Measurements from ENCODE around the gene CDK6. TPM values are rescaled to one million over a fixed set of nuclear protein-coding genes. Genes with fewer than 3 reads are reported as not detected.

CDK6 gene
- polyA plus RNA-seq, 2 of the 4 experiments (the other 2 are of a cell fraction): 13.6 to 25.9 TPM

DNA sequence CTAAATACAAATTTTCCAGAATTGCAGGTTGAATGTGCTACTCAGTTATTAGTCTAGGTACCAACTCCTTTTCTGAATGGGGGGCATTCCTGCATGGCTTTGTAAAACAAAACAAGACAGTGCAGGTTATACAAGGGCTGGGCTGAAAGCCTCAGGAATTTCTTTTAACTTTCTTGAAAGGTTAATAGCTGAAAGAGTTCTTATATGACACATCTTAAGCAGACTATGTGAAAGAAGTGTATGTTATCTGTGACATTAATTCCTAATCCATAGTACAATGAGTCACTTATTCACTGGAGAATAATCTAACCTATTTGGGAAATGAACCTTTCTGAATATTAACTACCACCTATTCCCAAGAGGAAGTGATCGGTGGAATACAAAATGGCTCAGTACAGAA lies 130.5 kb downstream of the CDK6 start:
- 90% methylated on average over 1 of the region's 1 CpG for WGBS (ENCODE audit: missing lambda C conversion rate)
- ChIA-PET POLR2A (no interaction called here), CTCF (interaction anchor here (0.9 kb wide), 1 partner anchor 12 kb away, joined by 4 read pairs; no protein-coding TSS in a partner anchor)
- H3K27ac ChIP-seq: no peak overlapping the region
- no peak for ATAC-seq
- H3K9me3 ChIP-seq: 0 out of 3 replicates have a peak, but pooled peaks cover 5% of the 10 kb centered on the region
- FAIRE-seq: no peak
- no peak overlapping the region for H3K4me2 ChIP-seq
- no peak overlapping the region for H3K4me3 ChIP-seq
- H3K4me1 ChIP-seq: peaks cover 16% of the 10 kb centered on the region; the same call in 2 of the 3 replicates
- no peak for TF ChIP-seq HOXB5 (CRISPR knock-in tag; IDR thresholded peaks at IDR 0.05)
- no peak for DNase-seq (ENCODE audit: low read depth in 1 of 2, low spot score in 1 of 2)

- POLR2A ChIA-PET: no interaction called here
- 93% methylated on average over 3 of the region's 3 CpGs for WGBS (ENCODE audit: missing lambda C conversion rate)
Measured at GRCh38 chr7:92704858-92705257, 131.5 kb downstream of the CDK6 start.

DNA sequence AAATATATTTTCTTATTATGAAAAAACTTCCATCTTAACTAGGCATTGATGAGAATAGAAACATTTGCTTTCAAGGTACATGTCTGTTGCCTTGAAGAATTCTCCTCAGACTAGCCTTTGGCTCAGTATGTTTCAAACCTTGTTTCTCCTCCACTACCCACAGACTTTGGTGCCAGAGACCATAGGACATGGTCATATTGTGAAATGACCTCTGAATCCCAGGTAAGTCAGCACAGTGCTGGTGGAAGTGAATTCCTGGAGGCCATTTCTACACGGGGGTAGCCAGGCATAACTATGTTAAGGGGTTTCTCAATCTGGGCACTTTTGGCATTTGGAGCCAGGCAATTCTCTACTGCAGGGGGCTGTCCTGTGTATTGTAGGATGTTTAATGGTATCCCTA lies 133.8 kb downstream of the CDK6 start:
- WGBS (ENCODE audit: missing lambda C conversion rate): 44% methylated on average over 1 of the region's 1 CpG
- CTCF ChIA-PET: interaction anchor here (1.6 kb wide), 2 partner anchors 20 to 130 kb away, joined by 3 to 6 read pairs; no protein-coding TSS in a partner anchor
- POLR2A ChIA-PET: interaction anchor here (0.6 kb wide), 1 partner anchor 10 kb away, joined by 4 read pairs; no protein-coding TSS in a partner anchor
- Histone ChIP-seq H3K9me3 (0 out of 3 replicates have a peak, but pooled peaks cover 5% of the 10 kb centered on the region), H3K4me2 (no peak overlapping the region), H3K4me1 (peaks cover 36% of the 10 kb centered on the region), H3K4me3 (no peak overlapping the region), H3K27ac (no peak overlapping the region)
- ATAC-seq (no peak), FAIRE-seq (no peak), DNase-seq (ENCODE audit: low read depth in 1 of 2, low spot score in 1 of 2) (no peak)
- TF ChIP-seq BCL3 (IDR thresholded peaks at IDR 0.05): no peak
- TF ChIP-seq HOXB5 (CRISPR knock-in tag; IDR thresholded peaks at IDR 0.05): no peak
- TF ChIP-seq CEBPB (IDR thresholded peaks at IDR 0.05): no peak
- TF ChIP-seq ZFP36 (IDR thresholded peaks at IDR 0.05; ENCODE audit: borderline replicate concordance, partially characterized antibody): no peak
- TF ChIP-seq PHF8 (IDR thresholded peaks at IDR 0.05; ENCODE audit: borderline replicate concordance, low read depth): no peak
- TF ChIP-seq PBX3 (IDR thresholded peaks at IDR 0.05): no peak
- TF ChIP-seq JUN (IDR thresholded peaks at IDR 0.05): no peak
- TF ChIP-seq FOSL2 (IDR thresholded peaks at IDR 0.05): no peak
- no peak for TF ChIP-seq FOSL2 (CRISPR knock-in tag; IDR thresholded peaks at IDR 0.05)
- TF ChIP-seq GATA3 (IDR thresholded peaks at IDR 0.05; ENCODE audit: borderline replicate concordance): no peak
- no peak for TF ChIP-seq EP300 (IDR thresholded peaks at IDR 0.05)
- no peak for TF ChIP-seq MYC (IDR thresholded peaks at IDR 0.05; ENCODE audit: borderline replicate concordance, low read length)
- TF ChIP-seq CBX8 (IDR thresholded peaks at IDR 0.05): no peak
- no peak for TF ChIP-seq ZSCAN20 (CRISPR knock-in tag; IDR thresholded peaks at IDR 0.05)
- no peak for TF ChIP-seq JUNB (IDR thresholded peaks at IDR 0.05)
- TF ChIP-seq BHLHE40 (IDR thresholded peaks at IDR 0.05; ENCODE audit: low read depth, low read length): no peak

More at GRCh38 chr7:92704858-92705257, 131.5 kb downstream of the CDK6 start:
- Histone ChIP-seq H3K9me3 (0 out of 3 replicates have a peak, but pooled peaks cover 5% of the 10 kb centered on the region), H3K4me3 (no peak overlapping the region), H3K27ac (no peak overlapping the region), H3K4me2 (no peak overlapping the region), H3K4me1 (peaks cover 24% of the 10 kb centered on the region)
- no peak for DNase-seq (ENCODE audit: low read depth in 1 of 2, low spot score in 1 of 2)
- no peak for FAIRE-seq
- TF ChIP-seq BCL3 (IDR thresholded peaks at IDR 0.05) (no peak), CHD2 (IDR thresholded peaks at IDR 0.05; ENCODE audit: low read length, partially characterized antibody) (no peak), JUN (IDR thresholded peaks at IDR 0.05) (no peak), PHF8 (IDR thresholded peaks at IDR 0.05; ENCODE audit: borderline replicate concordance, low read depth) (no peak), FOSB (CRISPR knock-in tag; IDR thresholded peaks at IDR 0.05) (no peak), RARB (CRISPR knock-in tag; IDR thresholded peaks at IDR 0.05) (no peak), CHD4 (IDR thresholded peaks at IDR 0.05; ENCODE audit: borderline replicate concordance) (no peak), HOXB5 (CRISPR knock-in tag; IDR thresholded peaks at IDR 0.05) (no peak), EHMT2 (IDR thresholded peaks at IDR 0.05; ENCODE audit: low read depth) (no peak), CBX8 (IDR thresholded peaks at IDR 0.05) (no peak), PBX3 (IDR thresholded peaks at IDR 0.05) (no peak), POLR2A (IDR thresholded peaks at IDR 0.05; ENCODE audit: low read length) (no peak), ELK1 (IDR thresholded peaks at IDR 0.05; ENCODE audit: low read depth, low read length) (no peak), CBX2 (IDR thresholded peaks at IDR 0.05; ENCODE audit: borderline replicate concordance, low read depth) (no peak), ZC3H11A (IDR thresholded peaks at IDR 0.05) (no peak), NR3C1 (IDR thresholded peaks at IDR 0.05) (no peak), POLR2AphosphoS2 (conservative IDR thresholded peaks at IDR 0.05; ENCODE audit: low read length) (no peak), FOSL2 (IDR thresholded peaks at IDR 0.05) (no peak), FOSL2 (CRISPR knock-in tag; IDR thresholded peaks at IDR 0.05) (no peak), RFX5 (IDR thresholded peaks at IDR 0.05) (no peak)
- no peak for ATAC-seq
- CTCF ChIA-PET: interaction anchor here (0.9 kb wide), 1 partner anchor 13 kb away, joined by 4 read pairs; no protein-coding TSS in a partner anchor

Data from A549 (cell line).